ENCODE data around the gene TM2D3.

DNA sequence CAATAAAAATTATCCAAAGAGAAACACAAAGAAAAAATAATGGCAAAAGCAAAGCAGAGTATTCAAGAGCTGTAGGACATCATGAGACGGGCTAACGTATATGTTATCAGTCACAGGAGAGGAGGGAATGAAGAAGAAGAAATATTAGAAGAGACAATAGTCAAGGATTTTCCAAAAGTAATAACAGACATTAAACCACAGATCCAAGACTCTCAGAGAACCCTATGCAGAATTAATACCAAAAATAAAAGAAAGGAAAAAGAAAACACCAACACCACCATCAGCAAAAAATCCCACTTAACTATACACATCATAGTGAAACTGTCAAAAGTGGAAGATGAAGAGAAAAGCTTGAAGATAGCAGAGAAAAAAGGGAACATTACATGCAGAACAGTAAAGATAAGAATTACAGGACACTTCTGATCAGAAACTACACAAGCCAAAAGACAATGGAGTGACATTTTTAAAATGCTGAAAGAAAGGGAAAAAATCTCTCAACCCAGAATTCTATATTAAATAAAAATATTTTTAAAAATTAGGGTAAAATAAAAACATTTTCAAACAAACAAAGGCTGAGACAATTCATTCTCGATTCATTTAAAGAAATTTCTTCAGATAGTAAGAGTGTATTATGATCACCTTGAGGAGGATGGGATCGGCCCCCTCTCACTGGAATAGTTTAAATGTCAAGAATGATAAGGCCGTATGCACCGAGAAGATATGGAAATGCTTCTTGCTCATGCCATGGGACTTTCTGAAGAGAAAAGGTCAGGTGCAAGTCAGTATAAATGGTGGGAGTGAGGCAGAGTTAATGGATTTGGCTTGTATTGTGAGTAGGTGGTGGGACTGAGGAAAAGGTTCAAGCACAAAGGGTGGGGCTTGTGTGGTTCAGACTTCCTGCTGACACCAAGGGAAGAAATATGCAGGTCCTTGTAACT is 28.5 kb downstream of the TM2D3 start:
- no peak for TF ChIP-seq EZH2 (IDR thresholded peaks at IDR 0.05; ENCODE audit: insufficient read depth, poor library complexity, severe bottlenecking)
- TF ChIP-seq EZH2phosphoT487 (IDR thresholded peaks at IDR 0.05; ENCODE audit: insufficient read depth, low read depth), result no peak

Data from GM23248 (cell line).